H54 (cell line): ENCODE results near the gene SRF.

ENCODE experiments used
- DNase-seq: peaks from one replicate; pipeline ENCODE4 v3.0.0; 2011; ENCODE audit warnings: low spot score, mixed read lengths; ENCODE audit not compliant: insufficient read length
- FAIRE-seq: peaks from 3 replicates; lab custom pipeline; 2011; peaks lifted over from hg19 to GRCh38; lab: Jason Lieb, UNC
- POLR2A ChIP-seq: IDR thresholded peaks from 2 replicates; pipeline ENCODE4 v1.6.1; 2011; ENCODE audit warnings: low read depth, mild to moderate bottlenecking, low read length

The SRF gene

DNA sequence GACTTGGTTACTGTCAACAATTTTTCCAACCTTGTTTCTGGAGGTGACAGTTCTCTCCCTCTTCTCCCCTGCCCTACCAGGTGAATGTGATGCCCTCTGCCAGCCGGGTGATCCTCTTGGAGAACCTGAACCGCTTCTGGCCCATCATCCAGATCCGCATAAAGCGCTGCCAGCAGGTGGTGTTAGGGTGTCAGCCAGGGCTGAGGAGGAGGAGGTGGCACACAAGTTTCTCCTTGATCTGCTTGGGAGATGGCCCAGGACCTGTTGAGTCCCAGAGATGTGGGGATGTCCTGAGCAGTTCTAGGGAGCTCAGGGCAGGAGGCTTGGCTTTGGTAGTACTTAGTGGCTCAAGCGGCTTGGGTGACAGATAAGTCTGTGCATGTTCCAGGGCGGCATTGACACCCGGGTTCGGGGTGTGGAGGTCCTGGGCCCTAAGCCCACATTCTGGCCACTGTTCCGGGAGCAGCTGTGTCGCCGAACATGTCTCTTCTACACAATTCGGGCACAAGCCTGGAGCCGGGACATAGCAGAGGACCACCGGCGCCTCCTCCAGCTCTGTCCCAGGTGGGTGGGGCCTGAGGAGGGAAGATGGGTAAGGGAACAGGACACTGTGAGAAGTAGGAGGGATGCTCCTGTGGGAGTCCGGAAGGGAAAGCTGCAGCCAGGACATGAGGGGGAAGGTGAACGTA, 32.1 kb downstream of the SRF start:
- DNase-seq: no peak
- no peak for TF ChIP-seq POLR2A
- no peak for FAIRE-seq

GRCh38 chr6:43203718-43204095, 32.6 kb downstream of the SRF start:
- DNase-seq (no peak), FAIRE-seq (no peak)
- no peak for TF ChIP-seq POLR2A

- DNase-seq: no peak
- no peak for FAIRE-seq
- TF ChIP-seq POLR2A: no peak
These were observed 33.4 kb downstream of the SRF start for GRCh38 chr6:43204271-43205105.

DNA sequence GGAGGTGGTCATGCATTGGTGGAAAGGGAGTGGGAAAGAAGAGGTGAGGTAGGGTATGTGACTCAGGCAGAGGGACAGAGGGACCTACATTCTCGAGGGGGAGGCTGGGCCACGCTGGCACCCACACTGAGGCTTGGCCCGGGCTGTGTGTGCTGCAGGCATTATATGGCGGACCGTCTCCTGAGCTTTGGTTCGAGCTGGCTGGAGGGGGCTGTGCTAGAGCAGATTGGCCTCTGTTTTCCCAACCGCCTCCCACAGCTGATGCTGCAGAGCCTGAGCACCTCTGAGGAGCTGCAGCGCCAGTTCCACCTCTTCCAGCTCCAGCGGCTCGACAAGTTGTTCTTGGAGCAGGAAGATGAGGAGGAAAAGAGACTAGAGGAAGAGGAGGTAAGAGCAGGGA, 34.8 kb downstream of the SRF start:
- no peak for TF ChIP-seq POLR2A
- DNase-seq (no peak), FAIRE-seq (no peak)

DNA sequence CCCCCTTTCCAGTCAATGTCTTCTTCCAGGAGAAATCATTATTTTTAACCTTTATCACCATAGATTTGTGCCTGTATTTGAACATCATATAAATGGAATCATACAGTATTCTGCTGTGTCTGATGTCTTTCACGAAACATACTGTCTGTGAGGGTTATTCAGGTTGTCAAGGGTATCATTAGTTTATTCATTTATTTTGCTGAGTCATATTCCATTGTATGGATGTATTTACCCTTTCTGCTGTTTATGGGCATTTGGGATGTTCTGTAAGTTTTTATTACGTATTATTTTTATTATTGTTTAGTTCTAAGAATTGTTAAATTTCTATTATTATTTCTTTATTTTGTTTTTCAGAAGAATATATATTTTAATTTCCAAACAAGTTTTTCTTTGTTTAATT, 36.2 kb downstream of the SRF start:
- FAIRE-seq (no peak), DNase-seq (no peak)
- no peak for TF ChIP-seq POLR2A

- no peak for TF ChIP-seq POLR2A
- FAIRE-seq: no peak
- DNase-seq: no peak
These were observed 40.9 kb downstream of the SRF start for GRCh38 chr6:43211955-43212354.

GRCh38 chr6:43213431-43213830, 42.4 kb downstream of the SRF start:
- no peak for DNase-seq
- no peak for FAIRE-seq
- TF ChIP-seq POLR2A: no peak

GRCh38 chr6:43215066-43215465, 44.0 kb downstream of the SRF start:
- FAIRE-seq: no peak
- DNase-seq: no peak
- no peak for TF ChIP-seq POLR2A

- TF ChIP-seq POLR2A: no peak
- DNase-seq (no peak), FAIRE-seq (no peak)
These were observed 45.1 kb downstream of the SRF start for GRCh38 chr6:43216200-43216599.

DNA sequence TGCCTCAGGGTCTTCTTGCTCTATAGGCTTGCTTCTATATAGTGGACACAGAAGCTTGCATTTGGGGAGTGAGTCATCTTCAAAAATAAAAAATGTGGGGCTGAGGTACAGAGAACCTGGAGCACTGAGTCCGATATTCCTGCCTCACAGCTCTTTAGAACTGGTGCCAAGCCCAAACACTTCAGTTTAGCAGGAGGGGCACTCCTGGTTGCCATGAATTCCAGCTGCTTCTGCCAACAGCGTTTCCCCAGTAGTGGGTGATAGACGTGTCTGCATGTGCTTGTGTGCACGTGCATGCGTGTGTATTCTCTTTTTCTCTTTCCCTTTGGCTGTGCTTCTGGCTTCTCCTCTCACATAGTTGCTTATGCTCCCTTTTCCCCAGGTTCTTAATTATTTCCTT, 46.3 kb downstream of the SRF start:
- no peak for FAIRE-seq
- DNase-seq: no peak
- TF ChIP-seq POLR2A: no peak

- TF ChIP-seq POLR2A: no peak
- DNase-seq: no peak
- no peak for FAIRE-seq
These were observed 48.0 kb downstream of the SRF start for GRCh38 chr6:43219119-43219518.

DNA sequence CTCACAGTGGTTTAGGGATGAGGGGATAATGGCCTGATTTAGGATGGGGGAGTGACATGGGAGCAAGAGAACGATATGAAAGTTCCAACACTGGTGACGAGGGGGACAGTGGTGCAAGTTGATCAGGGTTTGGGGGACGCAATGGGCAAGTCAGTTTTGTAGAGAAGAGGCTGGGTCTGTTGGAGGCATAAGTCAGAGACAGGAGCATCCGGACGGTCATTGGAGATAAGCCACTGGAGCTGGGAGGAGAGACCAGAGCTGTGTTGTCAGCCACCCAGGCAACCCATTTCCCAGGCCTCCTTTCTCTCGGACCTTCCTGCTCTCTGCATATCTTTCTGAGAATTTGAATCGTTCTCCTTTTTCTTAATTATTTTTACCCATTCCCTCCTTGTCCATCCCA, 48.7 kb downstream of the SRF start:
- no peak for TF ChIP-seq POLR2A
- FAIRE-seq: no peak

GRCh38 chr6:43220439-43220951, 49.4 kb downstream of the SRF start:
- FAIRE-seq (no peak), DNase-seq (no peak)

More for the DNA sequence above, 48.7 kb downstream of the SRF start:
- DNase-seq: no peak

DNA sequence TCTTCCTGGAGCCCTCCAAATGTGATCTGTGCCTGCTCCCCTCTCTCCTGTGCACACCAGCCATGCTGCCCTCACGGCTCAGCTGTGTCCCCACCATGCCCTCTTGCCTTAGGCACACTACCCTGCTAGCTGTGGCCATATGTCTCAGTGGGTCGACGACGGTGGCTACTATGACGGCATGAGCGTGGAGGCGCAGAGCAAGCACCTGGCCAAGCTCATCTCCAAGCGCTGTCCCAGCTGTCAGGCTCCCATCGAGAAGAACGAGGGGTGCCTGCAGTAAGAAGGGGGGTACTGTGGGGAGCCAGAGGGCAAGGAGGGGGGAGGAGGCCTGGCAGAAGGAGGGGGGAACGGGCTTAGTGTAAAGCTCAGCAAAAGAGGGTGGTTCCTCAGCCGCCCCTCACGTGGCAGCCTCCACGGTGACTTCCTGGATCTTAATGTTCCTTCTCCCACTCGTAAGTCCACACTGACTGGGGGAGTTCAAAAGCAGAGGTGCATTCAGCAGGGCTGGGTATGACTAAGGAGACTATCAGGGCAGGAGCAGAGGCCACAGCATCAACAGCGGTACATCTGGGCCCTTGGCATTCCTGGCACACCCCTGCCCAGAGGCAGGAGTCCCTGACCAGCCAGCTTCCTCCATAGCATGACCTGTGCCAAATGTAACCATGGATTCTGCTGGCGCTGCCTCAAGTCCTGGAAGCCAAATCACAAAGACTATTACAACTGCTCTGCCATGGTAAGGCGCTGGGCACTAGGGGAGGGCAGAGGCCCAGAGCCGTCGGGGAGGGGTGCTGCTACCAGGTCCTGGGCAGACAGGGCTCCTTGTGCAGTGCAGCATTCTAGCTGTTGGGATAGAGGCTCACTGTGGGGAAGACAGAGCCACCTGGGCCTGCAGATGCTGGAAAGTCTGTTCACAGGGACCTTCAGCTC, 50.2 kb downstream of the SRF start:
- TF ChIP-seq POLR2A: no peak
- DNase-seq (no peak), FAIRE-seq (no peak)

More at GRCh38 chr6:43220439-43220951, 49.4 kb downstream of the SRF start:
- TF ChIP-seq POLR2A: no peak
